ENCODE results near the gene MYPOP. TPM values are rescaled to one million over a fixed set of nuclear protein-coding genes. Genes with fewer than 3 reads are reported as not detected.

MYPOP gene
- total and polyA plus RNA-seq, 10 of the 15 experiments (the other 5 are each of a cell fraction or from before 2014, with no cell fraction given): 0.47 to 9.4 (median 1.4) TPM

DNA sequence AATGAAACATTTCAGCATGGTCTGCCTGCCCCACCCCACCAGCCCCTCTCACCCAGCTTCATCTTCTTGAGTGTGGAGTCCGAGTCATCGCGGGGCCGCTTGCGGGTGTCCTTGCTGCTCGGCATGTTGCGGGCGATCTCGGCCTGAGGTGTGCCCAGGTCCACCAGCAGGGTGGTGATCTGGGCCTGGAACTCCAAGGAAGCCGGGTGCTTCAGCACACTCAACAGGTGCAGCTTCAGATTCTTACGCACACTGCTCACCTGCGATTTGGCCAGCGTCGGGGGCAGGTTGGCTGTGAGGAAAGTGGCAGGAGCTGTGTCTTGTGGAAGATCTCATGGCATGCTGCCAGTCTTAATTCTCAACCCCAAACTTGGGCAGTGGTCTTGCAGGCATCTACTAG, 60.2 kb downstream of the MYPOP start (continued):
- TF ChIP-seq, protein P1, sequence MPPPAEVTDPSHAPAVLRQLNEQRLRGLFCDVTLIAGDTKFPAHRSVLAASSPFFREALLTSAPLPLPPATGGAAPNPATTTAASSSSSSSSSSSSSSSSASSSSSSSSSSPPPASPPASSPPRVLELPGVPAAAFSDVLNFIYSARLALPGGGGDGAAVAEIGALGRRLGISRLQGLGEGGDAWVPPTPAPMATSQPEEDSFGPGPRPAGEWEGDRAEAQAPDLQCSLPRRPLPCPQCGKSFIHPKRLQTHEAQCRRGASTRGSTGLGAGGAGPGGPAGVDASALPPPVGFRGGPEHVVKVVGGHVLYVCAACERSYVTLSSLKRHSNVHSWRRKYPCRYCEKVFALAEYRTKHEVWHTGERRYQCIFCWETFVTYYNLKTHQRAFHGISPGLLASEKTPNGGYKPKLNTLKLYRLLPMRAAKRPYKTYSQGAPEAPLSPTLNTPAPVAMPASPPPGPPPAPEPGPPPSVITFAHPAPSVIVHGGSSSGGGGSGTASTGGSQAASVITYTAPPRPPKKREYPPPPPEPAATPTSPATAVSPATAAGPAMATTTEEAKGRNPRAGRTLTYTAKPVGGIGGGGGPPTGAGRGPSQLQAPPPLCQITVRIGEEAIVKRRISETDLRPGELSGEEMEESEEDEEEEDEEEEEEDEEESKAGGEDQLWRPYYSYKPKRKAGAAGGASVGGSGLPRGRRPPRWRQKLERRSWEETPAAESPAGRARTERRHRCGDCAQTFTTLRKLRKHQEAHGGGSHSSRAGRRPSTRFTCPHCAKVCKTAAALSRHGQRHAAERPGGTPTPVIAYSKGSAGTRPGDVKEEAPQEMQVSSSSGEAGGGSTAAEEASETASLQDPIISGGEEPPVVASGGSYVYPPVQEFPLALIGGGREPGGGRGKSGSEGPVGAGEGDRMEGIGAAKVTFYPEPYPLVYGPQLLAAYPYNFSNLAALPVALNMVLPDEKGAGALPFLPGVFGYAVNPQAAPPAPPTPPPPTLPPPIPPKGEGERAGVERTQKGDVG (CRISPR knock-in tag; IDR thresholded peaks at IDR 0.05): no peak
- TF ChIP-seq KAT2A (conservative IDR thresholded peaks at IDR 0.05; ENCODE audit: control insufficient read depth, low read depth, low read length): no peak

Other genes with a start within 250 kb of the MYPOP start
Only the 7 nearest of the 19 such genes appear.
- 0.06 and 0.16 TPM in 2 replicates for gene RSPH6A, start 87.3 kb downstream of the MYPOP start, total RNA-seq (2014; rRNA removed)
- 0.14 and 0.18 TPM in 2 replicates for gene RSPH6A, start 87.3 kb downstream of the MYPOP start, total RNA-seq (2014; rRNA removed; fragmentation: Illumina TruSeq; extraction: Trizol)
- 0.37 and 0.41 TPM in 2 replicates for gene RSPH6A, start 87.3 kb downstream of the MYPOP start, total RNA-seq (2021)
- gene RSPH6A, start 87.3 kb downstream of the MYPOP start, polyA plus RNA-seq (2011; rRNA removed): 0.06 TPM in 1 of 2 replicates, not detected in the other
- 0.03 TPM in 1 of 2 replicates, not detected in the other for gene RSPH6A, start 87.3 kb downstream of the MYPOP start, polyA plus RNA-seq (2014; fragmentation: Illumina TruSeq; extraction: Trizol)
- gene RSPH6A, start 87.3 kb downstream of the MYPOP start, polyA plus RNA-seq (2014; fragmentation: Nextera tagmentation; extraction: Ambion mirVana): not detected
- gene RSPH6A, start 87.3 kb downstream of the MYPOP start, polyA plus RNA-seq (2014; rRNA removed): 0.29 and 0.37 TPM in 2 replicates
- under 1 TPM in 1 of 2 experiments, not detected in 1; 0.25 TPM for gene RSPH6A, start 87.3 kb downstream of the MYPOP start, polyA plus RNA-seq (2016; fragmentation: Nextera tagmentation; extraction: Ambion mirVana)
- gene SYMPK, start 39.5 kb downstream of the MYPOP start, total RNA-seq (2014; rRNA removed): 41.3 and 51.1 TPM in 2 replicates
- 30.3 and 33.9 TPM in 2 replicates for gene SYMPK, start 39.5 kb downstream of the MYPOP start, total RNA-seq (2014; rRNA removed; fragmentation: Illumina TruSeq; extraction: Trizol)
- 107 and 109 TPM in 2 replicates for gene SYMPK, start 39.5 kb downstream of the MYPOP start, total RNA-seq (2021)
- 65.6 and 105 TPM in 2 replicates for gene SYMPK, start 39.5 kb downstream of the MYPOP start, polyA plus RNA-seq (2011; rRNA removed)
- gene SYMPK, start 39.5 kb downstream of the MYPOP start, polyA plus RNA-seq (2014; fragmentation: Illumina TruSeq; extraction: Trizol): 46.5 and 72.4 TPM in 2 replicates
- gene SYMPK, start 39.5 kb downstream of the MYPOP start, polyA plus RNA-seq (2014; fragmentation: Nextera tagmentation; extraction: Ambion mirVana): under 1 TPM; 0.49 to 0.79 TPM
- 88.0 and 99.6 TPM in 2 replicates for gene SYMPK, start 39.5 kb downstream of the MYPOP start, polyA plus RNA-seq (2014; rRNA removed)
- gene SYMPK, start 39.5 kb downstream of the MYPOP start, polyA plus RNA-seq (2016; fragmentation: Nextera tagmentation; extraction: Ambion mirVana): 10 to 100 TPM; 30.4 to 30.8 TPM
- gene FOXA3, start 38.3 kb downstream of the MYPOP start, total RNA-seq (2014; rRNA removed): 0.11 TPM in 2 replicates
- 0.09 TPM in 1 of 2 replicates, not detected in the other for gene FOXA3, start 38.3 kb downstream of the MYPOP start, total RNA-seq (2014; rRNA removed; fragmentation: Illumina TruSeq; extraction: Trizol)
- gene FOXA3, start 38.3 kb downstream of the MYPOP start, total RNA-seq (2021): 0.31 TPM in 1 of 2 replicates, not detected in the other
- 0.65 and 0.83 TPM in 2 replicates for gene FOXA3, start 38.3 kb downstream of the MYPOP start, polyA plus RNA-seq (2011; rRNA removed)
- not detected in 2 replicates for gene FOXA3, start 38.3 kb downstream of the MYPOP start, polyA plus RNA-seq (2014; fragmentation: Illumina TruSeq; extraction: Trizol)
- gene FOXA3, start 38.3 kb downstream of the MYPOP start, polyA plus RNA-seq (2014; fragmentation: Nextera tagmentation; extraction: Ambion mirVana): under 1 TPM in 1 of 2 experiments, not detected in 1; 0.04 TPM
- 0.05 TPM in 2 replicates for gene FOXA3, start 38.3 kb downstream of the MYPOP start, polyA plus RNA-seq (2014; rRNA removed)
- not detected for gene FOXA3, start 38.3 kb downstream of the MYPOP start, polyA plus RNA-seq (2016; fragmentation: Nextera tagmentation; extraction: Ambion mirVana)
- gene IRF2BP1, start 16.5 kb downstream of the MYPOP start, total RNA-seq (2014; rRNA removed): 15.4 and 19.9 TPM in 2 replicates
- 2.1 and 3.0 TPM in 2 replicates for gene IRF2BP1, start 16.5 kb downstream of the MYPOP start, total RNA-seq (2014; rRNA removed; fragmentation: Illumina TruSeq; extraction: Trizol)
- gene IRF2BP1, start 16.5 kb downstream of the MYPOP start, total RNA-seq (2021): 23.1 and 24.4 TPM in 2 replicates
- gene IRF2BP1, start 16.5 kb downstream of the MYPOP start, polyA plus RNA-seq (2011; rRNA removed): 0.76 and 1.9 TPM in 2 replicates
- gene IRF2BP1, start 16.5 kb downstream of the MYPOP start, polyA plus RNA-seq (2014; fragmentation: Illumina TruSeq; extraction: Trizol): 0.30 and 2.0 TPM in 2 replicates
- gene IRF2BP1, start 16.5 kb downstream of the MYPOP start, polyA plus RNA-seq (2014; fragmentation: Nextera tagmentation; extraction: Ambion mirVana): under 1 TPM; 0.31 to 0.69 TPM
- 12.5 and 14.5 TPM in 2 replicates for gene IRF2BP1, start 16.5 kb downstream of the MYPOP start, polyA plus RNA-seq (2014; rRNA removed)
- gene IRF2BP1, start 16.5 kb downstream of the MYPOP start, polyA plus RNA-seq (2016; fragmentation: Nextera tagmentation; extraction: Ambion mirVana): 1 to 10 TPM; 5.8 to 7.9 TPM
- not detected in 2 replicates for gene NANOS2, start 12.2 kb upstream of the MYPOP start, total RNA-seq (2014; rRNA removed)
- gene NANOS2, start 12.2 kb upstream of the MYPOP start, total RNA-seq (2014; rRNA removed; fragmentation: Illumina TruSeq; extraction: Trizol): not detected in 2 replicates
- gene NANOS2, start 12.2 kb upstream of the MYPOP start, total RNA-seq (2021): not detected in 2 replicates
- not detected in 2 replicates for gene NANOS2, start 12.2 kb upstream of the MYPOP start, polyA plus RNA-seq (2011; rRNA removed)
- not detected in 2 replicates for gene NANOS2, start 12.2 kb upstream of the MYPOP start, polyA plus RNA-seq (2014; fragmentation: Illumina TruSeq; extraction: Trizol)
- gene NANOS2, start 12.2 kb upstream of the MYPOP start, polyA plus RNA-seq (2014; fragmentation: Nextera tagmentation; extraction: Ambion mirVana): not detected
- 0.04 TPM in 1 of 2 replicates, not detected in the other for gene NANOS2, start 12.2 kb upstream of the MYPOP start, polyA plus RNA-seq (2014; rRNA removed)
- not detected for gene NANOS2, start 12.2 kb upstream of the MYPOP start, polyA plus RNA-seq (2016; fragmentation: Nextera tagmentation; extraction: Ambion mirVana)
- gene NOVA2, start 71.3 kb upstream of the MYPOP start, total RNA-seq (2014; rRNA removed): not detected in 2 replicates
- gene NOVA2, start 71.3 kb upstream of the MYPOP start, total RNA-seq (2014; rRNA removed; fragmentation: Illumina TruSeq; extraction: Trizol): under 0.01 TPM in 1 of 2 replicates, not detected in the other
- 0.03 and 0.44 TPM in 2 replicates for gene NOVA2, start 71.3 kb upstream of the MYPOP start, total RNA-seq (2021)
- not detected in 2 replicates for gene NOVA2, start 71.3 kb upstream of the MYPOP start, polyA plus RNA-seq (2011; rRNA removed)
- gene NOVA2, start 71.3 kb upstream of the MYPOP start, polyA plus RNA-seq (2014; fragmentation: Illumina TruSeq; extraction: Trizol): 0.03 TPM in 2 replicates
- under 1 TPM in 1 of 2 experiments, not detected in 1; under 0.01 TPM for gene NOVA2, start 71.3 kb upstream of the MYPOP start, polyA plus RNA-seq (2014; fragmentation: Nextera tagmentation; extraction: Ambion mirVana)
- 0.05 TPM in 1 of 2 replicates, not detected in the other for gene NOVA2, start 71.3 kb upstream of the MYPOP start, polyA plus RNA-seq (2014; rRNA removed)
- gene NOVA2, start 71.3 kb upstream of the MYPOP start, polyA plus RNA-seq (2016; fragmentation: Nextera tagmentation; extraction: Ambion mirVana): under 1 TPM in 1 of 2 experiments, not detected in 1; 0.03 TPM
- 15.7 and 16.3 TPM in 2 replicates for gene CCDC61, start 92.9 kb upstream of the MYPOP start, total RNA-seq (2014; rRNA removed)
- 7.5 and 8.3 TPM in 2 replicates for gene CCDC61, start 92.9 kb upstream of the MYPOP start, total RNA-seq (2014; rRNA removed; fragmentation: Illumina TruSeq; extraction: Trizol)
- gene CCDC61, start 92.9 kb upstream of the MYPOP start, total RNA-seq (2021): 27.1 and 27.3 TPM in 2 replicates
- gene CCDC61, start 92.9 kb upstream of the MYPOP start, polyA plus RNA-seq (2011; rRNA removed): 5.4 and 11.5 TPM in 2 replicates
- gene CCDC61, start 92.9 kb upstream of the MYPOP start, polyA plus RNA-seq (2014; fragmentation: Illumina TruSeq; extraction: Trizol): 1.1 and 8.3 TPM in 2 replicates
- under 1 TPM; 0.27 to 0.95 TPM for gene CCDC61, start 92.9 kb upstream of the MYPOP start, polyA plus RNA-seq (2014; fragmentation: Nextera tagmentation; extraction: Ambion mirVana)
- 21.5 and 22.9 TPM in 2 replicates for gene CCDC61, start 92.9 kb upstream of the MYPOP start, polyA plus RNA-seq (2014; rRNA removed)
- gene CCDC61, start 92.9 kb upstream of the MYPOP start, polyA plus RNA-seq (2016; fragmentation: Nextera tagmentation; extraction: Ambion mirVana): 1 to 10 TPM; 1.7 to 9.1 TPM

Measured in GM12878 (cell line).